Colonic mucosa (tissue), 4 donors: ENCODE data around the gene LTBP3. TPM values are rescaled to one million over a fixed set of nuclear protein-coding genes. Genes with fewer than 3 reads are reported as not detected.

Experiments used
- DNase-seq: peaks from one replicate; pipeline ENCODE4 v3.0.0-alpha.2; 2020
- H3K27ac ChIP-seq: fragments of 200-600 bp; one replicate; pipeline ENCODE4 v1.8.0; 2021
- H3K27me3 ChIP-seq: fragments of 200-600 bp; one replicate; pipeline ENCODE4 v1.8.0; 2021
- H3K36me3 ChIP-seq: fragments of 200-600 bp; one replicate; pipeline ENCODE4 v1.8.0; 2021
- H3K4me1 ChIP-seq: fragments of 200-600 bp; one replicate; pipeline ENCODE4 v1.8.0; 2021; ENCODE audit warnings: mild to moderate bottlenecking
- H3K4me3 ChIP-seq: fragments of 200-600 bp; one replicate; pipeline ENCODE4 v1.8.0; 2021
- H3K9ac ChIP-seq, 2 donors: one replicate each; pipeline ENCODE4 v1.7.0; 2013; ENCODE audit warnings: control low read depth in 2 of 2, low read depth in 2 of 2, low read length in 2 of 2
- H3K9me3 ChIP-seq: fragments of 200-600 bp; one replicate; pipeline ENCODE4 v1.8.0; 2021
- intact Hi-C: fragments of 100-400 bp; cut with DNase I; formaldehyde crosslinking; loops from one replicate; pipeline ENCODE4 v1.14.1; 2022
- total RNA-seq, 2 donors: library from RNA; stranded (reverse); fragmentation: NEBNext Ultra II Directional in 1 of 2; extraction: Animal tissue kit (Norgen Biotek cat#: 25700) in 1 of 2; gene quantifications; one replicate each; pipeline ENCODE4 v1.2.1, GENCODE V29; 2021
- TF ChIP-seq, protein P1 (sequence below): fragments of 200-600 bp; IDR thresholded peaks from one replicate; pipeline ENCODE4 v1.8.0; 2022; ENCODE audit warnings: antibody characterized with exemption, mild to moderate bottlenecking
- donor health status: healthy.
- donor health status: DM: no; HTN: no; CAD: no.
- donor health status: DM: no; HTN: no; CAD: no.

LTBP3 gene
- total RNA-seq, 2 donors from 2014 or later: 27.3 to 31.1 TPM

DNA sequence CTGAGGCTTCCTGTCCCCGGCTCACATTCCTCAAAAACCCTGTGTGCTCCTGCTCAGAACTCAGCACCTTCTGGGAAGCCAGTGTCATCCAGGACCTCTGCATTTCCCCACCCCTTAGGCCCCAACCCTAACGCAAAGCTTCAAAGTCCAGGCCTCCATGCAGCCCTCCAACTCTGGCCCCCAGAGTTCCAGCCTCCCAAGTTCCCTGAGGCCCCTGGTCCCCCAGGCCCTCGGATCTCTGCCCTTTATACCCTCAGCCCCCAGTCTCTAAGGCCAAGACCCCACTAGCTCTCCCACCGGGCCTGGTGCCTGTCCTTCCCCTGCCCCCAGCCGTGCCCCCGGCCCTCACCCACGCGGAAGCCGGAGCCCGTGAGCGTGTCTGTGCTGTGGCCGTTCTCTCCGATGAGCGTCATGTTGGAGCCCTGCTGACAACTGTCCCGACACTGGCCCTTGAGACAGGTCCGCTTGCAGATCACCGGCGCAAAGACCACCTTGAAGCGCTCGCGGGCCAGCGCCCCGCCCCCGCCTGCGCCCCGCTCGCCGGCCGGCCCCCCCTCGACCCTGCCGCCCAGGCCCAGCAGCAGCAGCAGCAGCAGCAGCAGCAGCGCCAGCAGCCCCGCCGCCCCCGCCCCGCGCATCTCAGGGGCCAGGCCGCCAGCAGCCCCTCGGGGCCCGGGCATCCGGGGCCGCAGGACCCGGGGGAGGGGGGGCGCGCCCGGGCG, 718 bp downstream of the LTBP3 start:
- Histone ChIP-seq H3K9ac (peak overlapping the region; percentile 68 to 83), H3K27me3 (no peaks in the 10 kb centered on the region), H3K4me3 (peak overlapping the region; percentile 48), H3K36me3 (no peaks in the 10 kb centered on the region), H3K9me3 (no peaks in the 10 kb centered on the region), H3K27ac (peak overlapping the region; percentile 82), H3K4me1 (peaks cover 34% of the 10 kb centered on the region)
- no peak for DNase-seq
- TF ChIP-seq, protein P1, sequence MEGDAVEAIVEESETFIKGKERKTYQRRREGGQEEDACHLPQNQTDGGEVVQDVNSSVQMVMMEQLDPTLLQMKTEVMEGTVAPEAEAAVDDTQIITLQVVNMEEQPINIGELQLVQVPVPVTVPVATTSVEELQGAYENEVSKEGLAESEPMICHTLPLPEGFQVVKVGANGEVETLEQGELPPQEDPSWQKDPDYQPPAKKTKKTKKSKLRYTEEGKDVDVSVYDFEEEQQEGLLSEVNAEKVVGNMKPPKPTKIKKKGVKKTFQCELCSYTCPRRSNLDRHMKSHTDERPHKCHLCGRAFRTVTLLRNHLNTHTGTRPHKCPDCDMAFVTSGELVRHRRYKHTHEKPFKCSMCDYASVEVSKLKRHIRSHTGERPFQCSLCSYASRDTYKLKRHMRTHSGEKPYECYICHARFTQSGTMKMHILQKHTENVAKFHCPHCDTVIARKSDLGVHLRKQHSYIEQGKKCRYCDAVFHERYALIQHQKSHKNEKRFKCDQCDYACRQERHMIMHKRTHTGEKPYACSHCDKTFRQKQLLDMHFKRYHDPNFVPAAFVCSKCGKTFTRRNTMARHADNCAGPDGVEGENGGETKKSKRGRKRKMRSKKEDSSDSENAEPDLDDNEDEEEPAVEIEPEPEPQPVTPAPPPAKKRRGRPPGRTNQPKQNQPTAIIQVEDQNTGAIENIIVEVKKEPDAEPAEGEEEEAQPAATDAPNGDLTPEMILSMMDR: no peak
- intact Hi-C loops: no loop called here

DNA sequence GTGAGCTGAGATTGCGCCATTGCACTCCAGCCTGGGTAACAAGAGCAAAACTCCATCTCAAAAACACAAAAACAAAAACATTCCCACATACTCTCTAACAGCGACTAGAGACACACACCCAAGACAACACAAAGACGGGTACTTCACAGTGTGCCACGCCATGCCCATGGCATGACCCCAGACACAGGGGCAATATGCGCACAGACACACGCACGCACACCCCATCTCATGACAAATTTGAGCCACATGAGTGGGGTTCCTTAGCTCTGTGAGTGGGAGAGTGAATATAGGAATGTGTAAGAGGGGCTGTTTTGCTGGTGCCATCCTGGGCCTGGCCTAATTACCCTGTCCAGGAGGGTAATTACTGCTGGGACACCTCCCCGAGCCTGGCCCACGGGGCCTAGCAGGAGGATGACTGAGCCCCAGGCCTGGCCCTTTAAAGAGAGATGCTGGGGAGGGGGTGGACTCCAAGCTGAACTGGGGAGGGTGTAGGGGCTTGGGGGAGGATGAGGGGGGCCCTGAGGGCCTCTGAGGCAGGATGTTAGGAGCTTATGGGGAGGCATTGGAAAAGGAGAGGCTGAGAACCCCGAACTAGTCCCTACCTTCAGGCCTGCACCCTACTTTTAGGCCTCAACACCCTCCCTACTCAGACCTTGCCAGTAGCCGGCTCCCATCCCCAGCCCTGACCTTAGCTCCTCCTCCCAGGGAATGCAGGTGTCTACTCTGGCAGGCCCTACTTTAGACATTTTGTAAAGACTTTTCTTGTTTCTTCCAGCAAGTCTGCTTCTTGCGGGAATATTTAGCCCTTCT, 1.5 kb downstream of the LTBP3 start:
- peak overlapping the region; percentile 68 to 83 for H3K9ac ChIP-seq
- intact Hi-C loops: no loop called here

DNA sequence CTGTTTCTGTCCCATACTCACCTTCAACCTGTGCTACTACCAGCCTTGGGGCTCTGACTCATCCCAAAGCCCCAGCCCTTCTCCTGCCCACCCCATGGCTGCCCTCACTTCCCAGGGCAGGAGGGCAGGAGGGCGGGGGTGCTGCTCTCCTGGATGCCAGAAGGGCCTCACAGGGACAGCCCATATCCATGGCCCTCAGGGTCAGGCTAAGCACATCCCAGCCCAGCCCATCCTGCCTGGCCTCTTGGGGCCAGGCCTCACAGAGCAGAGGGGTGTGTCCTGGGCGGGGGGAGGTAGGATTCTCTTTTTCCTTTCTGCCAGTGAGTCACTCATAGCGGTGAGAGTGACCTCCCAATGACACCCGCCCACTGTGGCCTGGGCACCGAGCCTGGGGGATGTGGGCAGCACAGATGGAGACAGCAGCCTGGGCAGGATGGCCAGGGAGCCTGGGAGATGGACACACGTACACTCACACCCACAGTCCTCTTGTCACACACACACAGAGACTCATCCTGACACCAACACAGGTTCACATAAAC, 2.4 kb downstream of the LTBP3 start:
- Histone ChIP-seq H3K4me1 (peaks cover 40% of the 10 kb centered on the region), H3K27ac (no peak overlapping the region), H3K36me3 (no peaks in the 10 kb centered on the region), H3K9me3 (no peaks in the 10 kb centered on the region), H3K4me3 (no peak overlapping the region), H3K27me3 (no peaks in the 10 kb centered on the region), H3K9ac (peak overlapping the region in 1 of 2 donors; percentile 33)
- peak; percentile 46 for DNase-seq
- intact Hi-C loops: no loop called here
- TF ChIP-seq, protein P1: no peak

More for the DNA sequence above, 1.5 kb downstream of the LTBP3 start:
- Histone ChIP-seq H3K36me3 (no peaks in the 10 kb centered on the region), H3K27ac (peak overlapping the region; percentile 60), H3K4me3 (peak overlapping the region; percentile 48), H3K9me3 (no peaks in the 10 kb centered on the region), H3K4me1 (peaks cover 40% of the 10 kb centered on the region), H3K27me3 (no peaks in the 10 kb centered on the region)
- TF ChIP-seq, protein P1: no peak
- DNase-seq: no peak

DNA sequence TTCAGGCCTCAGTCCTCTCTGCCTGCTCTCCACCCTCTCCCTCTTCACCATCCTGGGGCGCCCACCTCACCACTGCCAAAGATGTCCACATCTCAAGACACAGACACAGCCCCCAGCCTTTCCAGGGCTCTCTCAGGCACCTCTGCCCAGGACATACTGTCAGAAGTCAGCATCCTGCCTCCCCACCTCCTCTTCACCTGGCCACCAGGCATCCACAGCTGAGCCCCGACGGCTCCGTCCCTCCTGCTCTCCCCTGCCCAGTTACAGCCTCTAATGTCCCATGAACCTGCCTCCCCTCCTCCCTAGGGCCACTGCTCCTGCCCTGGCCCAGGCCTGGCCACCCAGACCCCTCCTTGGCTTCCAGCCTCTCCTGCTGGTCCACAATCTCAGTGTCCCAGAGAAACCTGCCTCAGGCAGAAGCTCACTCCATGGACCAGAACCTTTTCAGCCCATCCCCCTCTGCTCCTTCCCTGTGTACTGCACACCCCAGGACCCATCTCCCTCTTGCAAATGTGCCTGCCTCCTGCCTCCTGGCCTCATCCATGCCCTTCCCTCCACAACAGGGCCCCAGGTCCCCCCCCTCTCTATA, 3.2 kb downstream of the LTBP3 start:
- H3K27me3 ChIP-seq: no peaks in the 10 kb centered on the region
- no peaks in the 10 kb centered on the region for H3K36me3 ChIP-seq
- H3K9ac ChIP-seq: peak overlapping the region in 1 of 2 donors; percentile 35
- intact Hi-C loops: no loop called here
- H3K27ac ChIP-seq: no peak overlapping the region
- H3K4me1 ChIP-seq: peaks cover 35% of the 10 kb centered on the region
- H3K4me3 ChIP-seq: no peak overlapping the region
- H3K9me3 ChIP-seq: no peaks in the 10 kb centered on the region
- DNase-seq: no peak
- TF ChIP-seq, protein P1: no peak

DNA sequence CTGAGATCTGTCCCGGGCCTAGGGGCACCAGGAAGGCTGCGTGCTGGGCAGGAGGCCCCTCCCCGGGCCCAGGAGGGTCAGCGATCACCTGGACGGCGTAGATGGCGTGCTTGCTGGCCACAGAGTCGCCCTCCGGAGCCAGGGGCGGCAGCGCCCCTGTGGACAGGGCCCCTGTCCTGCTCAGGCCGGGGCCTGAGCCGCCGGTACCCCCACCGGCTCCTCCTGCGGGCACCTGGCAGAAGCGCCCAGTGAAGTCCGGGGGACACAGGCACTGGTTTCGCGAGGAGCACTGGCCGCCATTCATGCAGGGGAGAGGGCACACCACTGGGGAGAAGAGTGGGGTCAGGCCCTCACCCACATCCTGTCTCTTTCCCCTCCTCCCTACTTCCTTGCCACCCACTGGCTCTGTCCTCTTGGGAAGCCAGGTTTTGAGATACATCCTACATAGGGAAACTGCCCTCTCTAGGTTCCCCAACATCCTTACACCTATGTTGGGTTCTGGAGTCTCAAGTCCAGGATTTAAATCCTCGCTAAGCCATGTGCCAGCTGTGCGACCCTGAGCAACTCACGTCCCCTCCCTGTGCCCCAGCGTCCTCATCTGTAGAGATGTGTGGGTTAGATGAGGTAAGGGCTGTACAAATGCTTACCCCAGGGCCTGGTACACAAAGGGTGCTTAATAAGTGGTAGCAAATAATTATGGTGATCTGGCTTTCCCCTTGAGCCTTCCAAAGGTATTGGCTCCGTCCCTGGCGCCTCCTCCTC, 3.9 kb downstream of the LTBP3 start:
- DNase-seq: no peak
- TF ChIP-seq, protein P1: no peak

More for the DNA sequence above, 3.9 kb downstream of the LTBP3 start:
- Histone ChIP-seq H3K4me3 (no peak overlapping the region), H3K4me1 (peaks cover 30% of the 10 kb centered on the region), H3K27ac (no peak overlapping the region), H3K36me3 (no peaks in the 10 kb centered on the region), H3K9me3 (no peaks in the 10 kb centered on the region), H3K27me3 (no peaks in the 10 kb centered on the region), H3K9ac (peak overlapping the region in 1 of 2 donors; percentile 34)
- intact Hi-C loops: no loop called here
